SK-N-SH treated with all-trans-retinoic acid at 6 μM for 48 hours (cell line): ENCODE measurements around the gene PRB3.

Source experiments
- ATAC-seq: fragments of 200-7000 bp; cut with Tn5 transposase; 3 replicates; pipeline ENCODE4 v1.9.1; 2020; ENCODE audit warnings: mild to moderate bottlenecking, moderate library complexity
- ARNTL ChIP-seq: fragments of 450-650 bp; formaldehyde crosslinking; IDR thresholded peaks from 2 replicates; pipeline ENCODE4 v1.5.0; 2020; ENCODE audit warnings: low read depth, mild to moderate bottlenecking, moderate library complexity, borderline replicate concordance
- BACH2 ChIP-seq: fragments of 250-450 bp; sonication (Bioruptor Pico); IDR thresholded peaks from 2 replicates; pipeline ENCODE4 v1.9.0; 2021; ENCODE audit warnings: mild to moderate bottlenecking, borderline replicate concordance
- CREB5 ChIP-seq: fragments of 250-450 bp; sonication (Bioruptor Pico); IDR thresholded peaks from 2 replicates; pipeline ENCODE4 v1.5.1; 2020; ENCODE audit warnings: low read depth, mild to moderate bottlenecking, moderate library complexity
- CSDC2 ChIP-seq: fragments of 250-450 bp; sonication (Bioruptor Pico); IDR thresholded peaks from 2 replicates; pipeline ENCODE4 v1.5.0; 2020; ENCODE audit warnings: mild to moderate bottlenecking, moderate library complexity
- CSRNP3 ChIP-seq: fragments of 250-450 bp; sonication (Bioruptor Pico); IDR thresholded peaks from 2 replicates; pipeline ENCODE4 v1.5.1; 2021; ENCODE audit warnings: mild to moderate bottlenecking, moderate library complexity
- ESRRG ChIP-seq: fragments of 250-450 bp; sonication (Bioruptor Pico); IDR thresholded peaks from 2 replicates; pipeline ENCODE4 v1.6.1; 2021; ENCODE audit warnings: mild to moderate bottlenecking
- GLIS3 ChIP-seq: fragments of 250-450 bp; sonication (Bioruptor Pico); IDR thresholded peaks from 2 replicates; pipeline ENCODE4 v1.5.0; 2020; ENCODE audit warnings: mild to moderate bottlenecking, moderate library complexity
- ISL1 ChIP-seq: fragments of 250-450 bp; sonication (Bioruptor Pico); IDR thresholded peaks from 2 replicates; pipeline ENCODE4 v2.1.2; 2022; ENCODE audit warnings: mild to moderate bottlenecking, moderate library complexity
- OSR1 ChIP-seq: fragments of 250-450 bp; sonication (Bioruptor Pico); IDR thresholded peaks from 2 replicates; pipeline ENCODE4 v1.8.0; 2022; ENCODE audit warnings: moderate library complexity, mild to moderate bottlenecking, inconsistent platforms
- PATZ1 ChIP-seq: fragments of 250-450 bp; sonication (Bioruptor Pico); IDR thresholded peaks from 2 replicates; pipeline ENCODE4 v1.8.0; 2020; ENCODE audit warnings: mild to moderate bottlenecking, moderate library complexity, borderline replicate concordance
- POU6F1 ChIP-seq: fragments of 250-450 bp; sonication (Bioruptor Pico); IDR thresholded peaks from 2 replicates; pipeline ENCODE4 v1.8.0; 2021; ENCODE audit warnings: low read depth, mild to moderate bottlenecking, moderate library complexity, borderline replicate concordance
- PPARA ChIP-seq: fragments of 250-450 bp; sonication (Bioruptor Pico); IDR thresholded peaks from 2 replicates; pipeline ENCODE4 v1.5.0; 2020; ENCODE audit warnings: mild to moderate bottlenecking, borderline replicate concordance
- RARB ChIP-seq: fragments of 250-450 bp; sonication (Bioruptor Pico); IDR thresholded peaks from 2 replicates; pipeline ENCODE4 v1.8.0; 2021; ENCODE audit warnings: mild to moderate bottlenecking, moderate library complexity
- SNAI2 ChIP-seq: fragments of 250-450 bp; sonication (Bioruptor Pico); IDR thresholded peaks from 2 replicates; pipeline ENCODE4 v1.5.0; 2020; ENCODE audit warnings: mild to moderate bottlenecking, moderate library complexity
- TCF4 ChIP-seq: fragments of 250-450 bp; sonication (Bioruptor Pico); IDR thresholded peaks from 2 replicates; pipeline ENCODE4 v1.8.0; 2021; ENCODE audit warnings: mild to moderate bottlenecking, moderate library complexity, borderline replicate concordance
- TOX ChIP-seq: fragments of 250-450 bp; sonication (Bioruptor Pico); IDR thresholded peaks from 2 replicates; pipeline ENCODE4 v1.8.0; 2021; ENCODE audit warnings: mild to moderate bottlenecking, moderate library complexity, borderline replicate concordance
- TSHZ2 ChIP-seq: fragments of 250-450 bp; sonication (Bioruptor Pico); IDR thresholded peaks from 2 replicates; pipeline ENCODE4 v1.5.0; 2020; ENCODE audit warnings: mild to moderate bottlenecking, moderate library complexity
- ZFP3 ChIP-seq: fragments of 250-450 bp; sonication (Bioruptor Pico); IDR thresholded peaks from 2 replicates; pipeline ENCODE4 v1.5.0; 2020; ENCODE audit warnings: mild to moderate bottlenecking, moderate library complexity
- ZFP30 ChIP-seq: fragments of 450-650 bp; formaldehyde crosslinking; IDR thresholded peaks from 2 replicates; pipeline ENCODE4 v1.5.0; 2022; ENCODE audit warnings: mild to moderate bottlenecking, moderate library complexity
- ZNF565 ChIP-seq: fragments of 450-650 bp; formaldehyde crosslinking; conservative IDR thresholded peaks from 2 replicates; pipeline ENCODE4 v1.5.0; 2020; ENCODE audit warnings: low read depth, mild to moderate bottlenecking, moderate library complexity
- ZNF70 ChIP-seq: fragments of 450-650 bp; formaldehyde crosslinking; IDR thresholded peaks from 2 replicates; pipeline ENCODE4 v1.5.0; 2020; ENCODE audit warnings: mild to moderate bottlenecking, moderate library complexity
- ZNF8 ChIP-seq: fragments of 450-650 bp; formaldehyde crosslinking; IDR thresholded peaks from 2 replicates; pipeline ENCODE4 v1.5.0; 2020; ENCODE audit warnings: mild to moderate bottlenecking, moderate library complexity

PRB3 gene

GRCh38 chr12:11269607-11270006 is at the start of gene PRB3:
TSS of gene PRB3 (minus strand) at chr12:11269707. CDS start at chr12:11269669, 38 bp downstream.
- ATAC-seq, result no peak
- TF ChIP-seq CREB5 (CRISPR knock-in tag), result no peak
- TF ChIP-seq ZNF565 (CRISPR knock-in tag), result no peak
- TF ChIP-seq SNAI2 (CRISPR knock-in tag), result no peak
- TF ChIP-seq ESRRG (CRISPR knock-in tag), result no peak
- TF ChIP-seq ZFP30, result no peak
- TF ChIP-seq POU6F1 (CRISPR knock-in tag), result no peak
- no peak for TF ChIP-seq TOX (CRISPR knock-in tag)

- no peak for ATAC-seq
- TF ChIP-seq OSR1 (CRISPR knock-in tag), result no peak
- no peak for TF ChIP-seq TOX (CRISPR knock-in tag)
- TF ChIP-seq SNAI2 (CRISPR knock-in tag), result no peak
- no peak for TF ChIP-seq ISL1 (CRISPR knock-in tag)
- TF ChIP-seq PATZ1 (CRISPR knock-in tag), result no peak
Measured at GRCh38 chr12:11310336-11310735, 40.8 kb upstream of the PRB3 start, which contains the start of gene PRB4. TSS of gene PRB4 (minus strand) at chr12:11310436. CDS start at chr12:11310398, 38 bp downstream.

- TF ChIP-seq ISL1 (CRISPR knock-in tag), result no peak
- TF ChIP-seq ESRRG (CRISPR knock-in tag), result no peak
- TF ChIP-seq CSRNP3 (CRISPR knock-in tag), result no peak
- ATAC-seq, result no peak
Measured at GRCh38 chr12:11307143-11307542, 37.6 kb upstream of the PRB3 start.

- no peak for ATAC-seq
- TF ChIP-seq ZFP3, result no peak
- TF ChIP-seq PATZ1 (CRISPR knock-in tag), result no peak
- no peak for TF ChIP-seq ARNTL (CRISPR knock-in tag)
- TF ChIP-seq CSDC2 (CRISPR knock-in tag), result no peak
- TF ChIP-seq POU6F1 (CRISPR knock-in tag), result no peak
- TF ChIP-seq RARB (CRISPR knock-in tag), result no peak
- no peak for TF ChIP-seq GLIS3 (CRISPR knock-in tag)
- TF ChIP-seq SNAI2 (CRISPR knock-in tag), result no peak
- no peak for TF ChIP-seq ZNF8 (CRISPR knock-in tag)
- no peak for TF ChIP-seq TCF4 (CRISPR knock-in tag)
- no peak for TF ChIP-seq TSHZ2 (CRISPR knock-in tag)
- TF ChIP-seq ZNF70 (CRISPR knock-in tag), result no peak
- TF ChIP-seq CREB5 (CRISPR knock-in tag), result no peak
- no peak for TF ChIP-seq ZFP30
- no peak for TF ChIP-seq BACH2 (CRISPR knock-in tag)
- TF ChIP-seq ESRRG (CRISPR knock-in tag), result no peak
- TF ChIP-seq PPARA (CRISPR knock-in tag), result no peak
Measured at GRCh38 chr12:11273449-11273848, 3.9 kb upstream of the PRB3 start.
